NK-92 (cell line): ENCODE results near the gene ZBTB8B.

Source experiments
- DNase-seq: peaks from one replicate; lab custom pipeline; 2025; ENCODE audit not compliant: unreplicated experiment; lab: John Stamatoyannopoulos, UW

ZBTB8B gene

DNA sequence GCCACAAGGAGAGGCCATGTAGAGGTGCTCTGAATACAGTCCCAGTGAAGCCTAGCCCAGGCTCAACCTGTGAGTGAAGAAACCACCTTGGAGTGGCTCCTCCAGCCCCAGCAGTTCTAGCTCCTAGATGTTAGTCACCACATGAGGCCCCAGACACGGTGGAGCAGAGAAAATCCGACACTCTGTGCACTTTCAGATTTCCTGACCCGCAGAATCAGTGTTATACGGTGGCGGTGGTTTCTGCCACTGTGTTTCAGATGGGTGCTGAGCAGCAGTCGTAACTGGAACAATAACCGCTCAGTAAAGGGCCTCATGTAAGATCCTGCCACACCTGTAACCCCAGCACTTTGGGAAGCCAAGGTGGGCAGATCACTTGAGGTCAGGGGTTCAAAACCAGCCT, 38.3 kb downstream of the ZBTB8B start:
- no peak for DNase-seq

GRCh38 chr1:32507021-32507420, 42.1 kb downstream of the ZBTB8B start:
- no peak for DNase-seq

DNA sequence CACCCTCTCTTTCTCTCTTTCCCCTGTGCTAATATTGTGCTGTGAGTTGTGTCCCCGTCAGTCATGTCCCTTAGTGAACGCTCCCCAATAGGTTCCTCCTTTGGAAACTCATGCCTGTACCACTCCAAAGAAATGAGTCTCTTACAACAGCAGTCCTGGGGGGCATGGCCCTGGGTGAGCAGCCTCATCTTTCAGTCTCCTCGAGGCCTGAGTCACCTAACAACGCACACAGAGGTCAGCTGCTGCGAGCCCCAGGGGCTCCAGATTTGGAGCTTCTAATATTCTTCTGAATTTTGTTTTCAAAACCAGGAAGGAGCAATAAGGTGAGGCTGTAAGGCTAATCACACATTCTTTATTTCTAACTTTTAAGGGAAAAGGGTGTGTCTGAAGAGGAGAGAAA, 43.9 kb downstream of the ZBTB8B start:
- no peak for DNase-seq

DNA sequence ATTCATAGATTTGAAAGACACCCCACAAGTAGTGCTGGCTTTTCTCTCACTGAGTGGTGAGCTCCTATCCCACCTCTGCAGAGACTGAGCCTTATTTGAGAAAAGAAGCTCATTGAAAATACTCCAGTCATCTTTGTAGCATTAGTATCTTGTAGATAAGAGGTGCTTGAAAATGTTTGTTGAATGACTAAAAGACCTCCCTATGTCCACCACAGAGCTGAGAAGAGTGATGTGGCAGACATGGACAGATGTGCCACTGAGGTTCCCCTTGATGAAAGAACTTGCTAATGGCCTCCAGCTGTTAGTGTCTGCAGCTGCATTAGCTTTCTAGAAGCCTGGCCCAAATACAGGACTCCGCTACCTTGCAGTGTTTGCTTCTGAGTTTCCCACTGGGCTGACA, 45.1 kb downstream of the ZBTB8B start:
- DNase-seq: no peak
